ENCODE results near the gene CHEK2.

CHEK2 gene

DNA sequence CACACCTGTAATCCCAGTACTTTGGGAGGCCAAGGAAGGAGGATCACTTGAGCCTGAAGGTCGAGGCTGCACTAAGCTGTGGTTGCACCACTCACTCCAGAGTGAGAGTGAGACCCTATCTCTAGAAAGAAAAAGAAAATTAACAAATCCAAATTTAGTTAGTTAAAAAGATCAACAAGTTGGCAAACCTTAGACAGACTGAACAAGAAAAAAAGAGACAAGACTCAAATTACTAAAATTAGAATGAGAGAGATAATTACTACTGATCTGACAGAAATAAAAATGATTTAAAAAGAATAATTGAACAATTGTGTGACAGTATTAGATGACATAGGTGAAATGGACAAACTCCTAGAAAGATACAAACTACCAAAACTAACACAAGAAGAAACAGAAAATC is 13.6 kb downstream of the CHEK2 start:
- TF ChIP-seq, protein P1, sequence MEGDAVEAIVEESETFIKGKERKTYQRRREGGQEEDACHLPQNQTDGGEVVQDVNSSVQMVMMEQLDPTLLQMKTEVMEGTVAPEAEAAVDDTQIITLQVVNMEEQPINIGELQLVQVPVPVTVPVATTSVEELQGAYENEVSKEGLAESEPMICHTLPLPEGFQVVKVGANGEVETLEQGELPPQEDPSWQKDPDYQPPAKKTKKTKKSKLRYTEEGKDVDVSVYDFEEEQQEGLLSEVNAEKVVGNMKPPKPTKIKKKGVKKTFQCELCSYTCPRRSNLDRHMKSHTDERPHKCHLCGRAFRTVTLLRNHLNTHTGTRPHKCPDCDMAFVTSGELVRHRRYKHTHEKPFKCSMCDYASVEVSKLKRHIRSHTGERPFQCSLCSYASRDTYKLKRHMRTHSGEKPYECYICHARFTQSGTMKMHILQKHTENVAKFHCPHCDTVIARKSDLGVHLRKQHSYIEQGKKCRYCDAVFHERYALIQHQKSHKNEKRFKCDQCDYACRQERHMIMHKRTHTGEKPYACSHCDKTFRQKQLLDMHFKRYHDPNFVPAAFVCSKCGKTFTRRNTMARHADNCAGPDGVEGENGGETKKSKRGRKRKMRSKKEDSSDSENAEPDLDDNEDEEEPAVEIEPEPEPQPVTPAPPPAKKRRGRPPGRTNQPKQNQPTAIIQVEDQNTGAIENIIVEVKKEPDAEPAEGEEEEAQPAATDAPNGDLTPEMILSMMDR (IDR thresholded peaks at IDR 0.05; ENCODE audit: borderline replicate concordance, insufficient read depth, low read depth, low read length) = no peak

DNA sequence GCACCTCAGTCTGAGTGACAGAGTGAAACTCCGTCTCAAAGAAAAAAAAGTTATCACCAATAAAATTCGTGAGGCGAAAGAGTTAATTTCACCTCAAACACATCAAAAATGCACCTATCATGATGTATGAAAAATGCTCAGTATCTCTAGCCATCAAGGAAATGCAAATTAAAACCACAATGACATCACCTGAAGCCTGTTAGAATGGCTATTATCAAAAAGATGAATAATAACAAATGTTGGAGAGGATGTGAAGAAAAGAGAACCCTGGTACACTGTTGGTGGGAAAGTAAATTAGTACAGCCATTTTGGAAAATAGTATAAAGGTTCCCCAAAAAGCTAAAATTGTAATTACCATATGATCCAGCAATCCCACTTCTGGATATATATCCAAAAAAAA is 23.6 kb downstream of the CHEK2 start:
- TF ChIP-seq, protein P1 (IDR thresholded peaks at IDR 0.05; ENCODE audit: borderline replicate concordance, insufficient read depth, low read depth, low read length) = no peak
- H3K4me3 ChIP-seq (ENCODE audit: low read depth, low read length) = no peak overlapping the region

More for the DNA sequence above, 13.6 kb downstream of the CHEK2 start:
- H3K4me3 ChIP-seq (ENCODE audit: low read depth, low read length) = no peak overlapping the region

DNA sequence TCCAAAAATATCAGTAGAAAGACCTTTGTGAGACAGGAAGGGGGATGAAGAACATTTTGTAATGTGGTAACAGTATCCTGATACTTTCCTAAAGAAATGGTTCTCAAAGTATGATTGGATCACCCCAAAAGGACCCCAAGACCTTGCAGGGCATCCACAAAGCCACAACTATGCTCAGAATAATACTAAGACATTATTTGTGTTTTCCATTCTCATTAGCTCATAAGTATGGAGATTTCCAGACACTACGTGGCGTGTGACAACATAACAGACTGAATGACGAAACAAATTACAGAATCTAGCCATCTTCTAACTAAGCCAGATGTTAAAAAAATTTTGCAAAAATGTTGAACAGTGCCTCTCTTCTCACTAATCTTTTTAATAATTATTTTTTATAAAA is 24.9 kb downstream of the CHEK2 start:
- no peak overlapping the region for H3K4me3 ChIP-seq (ENCODE audit: low read depth, low read length)
- TF ChIP-seq, protein P1 (IDR thresholded peaks at IDR 0.05; ENCODE audit: borderline replicate concordance, insufficient read depth, low read depth, low read length) = no peak

DNA sequence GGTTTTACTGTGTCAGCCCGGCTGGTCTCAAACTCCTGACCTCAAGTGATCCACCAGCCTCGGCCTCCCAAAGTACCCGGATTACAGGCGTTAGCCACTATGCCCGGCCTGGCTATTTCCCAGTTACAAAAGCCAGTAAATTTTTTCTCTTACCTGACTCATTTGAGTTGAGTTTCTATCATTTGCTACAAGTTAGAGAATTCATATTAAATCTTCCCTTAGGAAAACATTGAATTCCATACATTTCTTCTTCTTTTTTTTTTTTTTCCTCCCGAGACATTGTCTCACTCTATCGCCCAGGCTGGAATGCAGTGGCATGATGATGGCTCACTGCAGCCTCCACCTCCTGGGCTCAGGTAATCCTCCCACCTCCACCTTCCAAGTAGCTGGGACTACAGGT is 26.0 kb downstream of the CHEK2 start:
- TF ChIP-seq, protein P1 (IDR thresholded peaks at IDR 0.05; ENCODE audit: borderline replicate concordance, insufficient read depth, low read depth, low read length) = no peak
- H3K4me3 ChIP-seq (ENCODE audit: low read depth, low read length) = no peak overlapping the region

DNA sequence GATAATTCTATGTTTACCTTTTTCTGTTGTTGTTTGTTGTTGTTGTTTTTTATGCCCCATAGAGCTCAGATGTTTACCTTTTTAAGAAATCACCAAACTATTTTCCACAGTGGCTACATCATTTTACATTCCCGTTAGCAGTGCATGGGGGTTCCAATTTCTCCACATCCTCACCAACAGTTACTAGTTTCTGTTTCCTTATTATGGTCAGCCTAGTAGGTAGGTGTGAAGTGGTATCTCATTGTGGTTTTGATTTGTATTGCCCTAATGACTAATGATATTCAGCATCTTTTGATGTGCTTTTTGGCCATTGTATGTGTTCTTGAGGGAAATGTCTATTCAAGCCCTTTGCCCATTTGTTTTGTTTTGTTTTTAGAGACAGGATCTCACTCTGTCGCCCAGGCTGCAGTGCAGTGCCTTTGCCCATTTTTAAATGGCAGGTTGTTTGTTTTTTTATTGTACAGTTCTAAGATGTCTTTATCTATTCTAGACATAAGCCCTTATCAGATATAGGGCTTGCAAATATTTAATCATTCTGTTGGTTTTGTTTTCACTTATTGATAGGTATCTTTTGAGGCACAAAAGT is 27.5 kb downstream of the CHEK2 start:
- TF ChIP-seq, protein P1 (IDR thresholded peaks at IDR 0.05; ENCODE audit: borderline replicate concordance, insufficient read depth, low read depth, low read length) = no peak
- no peak overlapping the region for H3K4me3 ChIP-seq (ENCODE audit: low read depth, low read length)

DNA sequence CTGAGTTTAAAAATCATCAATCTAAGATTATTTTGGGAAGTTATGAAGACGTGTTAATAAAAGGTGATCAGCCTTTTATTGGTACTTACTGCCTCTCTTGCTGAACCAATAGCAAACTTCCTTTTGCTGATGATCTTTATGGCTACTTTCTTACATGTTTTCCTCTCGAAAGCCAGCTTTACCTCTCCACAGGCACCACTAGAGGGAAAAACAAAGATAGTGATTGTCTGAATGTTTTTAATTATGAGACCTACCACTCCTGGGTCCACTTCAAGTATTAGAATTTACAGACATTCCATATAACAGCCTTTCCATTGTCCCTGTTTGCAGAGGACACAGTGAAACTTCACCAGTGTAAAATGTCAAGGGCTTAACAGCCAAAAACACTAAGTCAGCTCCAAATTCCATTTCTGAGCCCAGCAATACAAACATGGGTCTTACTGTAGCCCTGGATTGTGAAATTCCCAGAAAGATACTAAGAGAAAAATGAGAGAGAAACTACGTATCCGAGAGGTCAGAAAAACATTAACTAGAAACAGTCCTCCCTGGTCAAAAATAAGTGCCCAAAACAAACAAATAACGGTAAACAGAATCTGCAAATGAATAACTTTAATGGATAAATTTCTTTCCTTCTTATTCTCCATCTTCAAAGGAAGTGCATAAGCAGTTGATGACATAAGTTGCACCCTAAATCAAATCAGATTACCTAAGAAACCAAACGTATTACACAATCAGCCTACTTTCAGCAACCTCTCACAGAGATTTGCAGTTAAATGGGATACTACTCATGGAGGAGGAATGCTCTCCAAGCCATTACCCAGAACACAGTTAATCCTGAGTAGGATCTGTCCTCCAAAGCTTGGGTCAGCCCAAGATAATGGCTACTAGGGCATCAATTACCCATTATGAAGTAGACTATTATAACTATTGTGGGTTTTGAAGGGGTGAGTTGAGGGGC is 29.5 kb downstream of the CHEK2 start:
- TF ChIP-seq, protein P1 (IDR thresholded peaks at IDR 0.05; ENCODE audit: borderline replicate concordance, insufficient read depth, low read depth, low read length) = no peak
- H3K4me3 ChIP-seq (ENCODE audit: low read depth, low read length) = no peak overlapping the region
